Measurements from ENCODE around the gene MPHOSPH8.
"Not testable (repeated sequence)": the region's sequence is repeated elsewhere in the genome, so short reads cannot be mapped to it uniquely, and the experiment has no call there.

MPHOSPH8 gene

DNA sequence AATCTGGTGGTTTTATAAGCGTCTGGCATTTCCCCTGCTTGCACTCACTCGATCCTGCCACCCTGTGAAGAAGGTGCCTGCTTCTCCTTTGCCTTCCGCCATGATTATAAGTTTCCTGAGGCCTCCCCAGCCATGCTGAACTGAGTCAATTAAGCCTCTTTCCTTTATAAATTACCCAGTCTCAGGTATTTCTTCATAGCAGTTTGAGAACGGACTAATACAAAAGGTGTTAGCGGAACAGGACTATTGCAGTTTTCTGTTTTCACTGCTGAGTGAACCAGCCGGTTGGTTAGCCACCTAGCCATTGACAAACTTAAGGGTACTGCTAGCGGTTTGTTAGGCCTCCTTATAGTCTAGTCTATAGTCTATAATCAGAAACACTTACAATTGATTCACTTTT, 2.5 kb downstream of the MPHOSPH8 start:
- DNase-seq, result not testable (repeated sequence)

DNA sequence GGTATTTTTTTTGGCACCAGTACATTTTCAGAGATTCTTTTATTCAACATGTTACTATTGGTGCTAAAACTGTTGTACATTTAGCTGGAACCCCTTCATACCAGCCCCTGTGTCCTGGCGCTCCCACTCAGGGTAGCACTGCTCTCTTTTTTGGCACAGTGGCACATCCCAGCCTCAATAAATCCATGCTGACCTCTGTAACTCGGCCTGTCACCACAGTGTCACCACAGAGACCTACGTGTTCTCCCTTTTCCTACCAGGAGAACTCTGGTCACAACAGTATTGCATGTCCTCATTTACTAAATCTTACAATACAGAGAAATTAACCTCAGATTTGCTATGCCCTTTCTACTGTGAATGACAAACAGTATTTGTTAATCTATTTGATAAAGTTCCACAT, 10.2 kb downstream of the MPHOSPH8 start:
- no peak for DNase-seq

DNA sequence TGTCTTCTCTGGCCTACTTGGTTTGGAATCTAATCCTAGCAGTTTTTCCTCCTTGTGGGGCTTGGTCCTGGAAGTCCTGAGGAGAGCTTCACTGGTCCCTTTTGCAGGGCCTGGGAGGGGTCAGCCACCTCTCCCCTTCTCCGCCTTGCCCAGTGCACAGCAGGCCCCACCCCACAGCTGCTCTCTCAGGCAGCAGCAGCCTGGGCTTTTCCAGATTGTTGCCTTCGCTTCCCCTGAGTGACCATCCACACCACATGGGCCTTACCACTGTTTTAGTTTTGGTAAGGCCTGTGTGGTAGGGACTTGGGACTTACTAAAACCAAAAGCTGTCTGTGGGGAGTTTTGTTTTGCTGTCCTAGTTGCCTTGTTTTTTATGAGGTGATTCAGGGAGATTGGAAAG, 11.5 kb downstream of the MPHOSPH8 start:
- no peak for DNase-seq

DNA sequence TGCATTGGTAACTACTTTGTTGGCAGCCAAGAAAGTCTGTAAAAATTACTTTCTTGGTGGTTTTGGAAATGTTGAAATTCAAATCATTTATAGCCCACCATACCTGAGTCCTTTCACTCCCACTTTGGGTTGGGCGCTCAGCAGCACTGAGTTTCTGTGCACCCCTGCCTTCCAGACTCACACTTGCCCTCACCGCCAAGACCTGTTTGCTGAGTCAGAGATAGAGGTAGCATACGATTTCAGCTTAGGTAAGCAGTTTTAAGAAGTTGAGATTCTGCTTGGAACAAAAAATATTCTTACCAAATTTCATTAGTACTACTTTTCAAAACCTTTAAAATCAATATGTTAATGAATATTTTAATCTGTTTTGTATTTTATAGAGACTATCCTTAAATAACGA, 12.6 kb downstream of the MPHOSPH8 start:
- DNase-seq, result no peak

DNA sequence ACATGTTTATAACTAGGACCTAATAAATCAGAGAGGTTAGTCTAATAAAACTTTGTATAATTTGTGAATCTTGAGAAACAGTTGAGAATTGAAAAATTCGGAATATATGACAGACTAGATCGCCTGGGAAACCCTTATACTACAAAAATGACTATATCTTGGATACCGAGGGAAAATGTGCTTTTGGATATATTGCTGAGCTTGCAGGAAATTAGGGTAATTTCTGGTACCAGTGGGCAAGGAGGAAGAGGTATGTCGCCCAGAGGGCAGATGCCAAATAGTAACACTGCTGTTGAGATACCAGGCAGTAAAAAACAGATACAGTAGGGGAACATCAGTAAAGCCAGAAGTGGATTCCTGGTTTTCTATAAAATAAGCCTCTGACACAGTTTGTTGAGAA, 17.3 kb downstream of the MPHOSPH8 start:
- DNase-seq, result no peak

DNA sequence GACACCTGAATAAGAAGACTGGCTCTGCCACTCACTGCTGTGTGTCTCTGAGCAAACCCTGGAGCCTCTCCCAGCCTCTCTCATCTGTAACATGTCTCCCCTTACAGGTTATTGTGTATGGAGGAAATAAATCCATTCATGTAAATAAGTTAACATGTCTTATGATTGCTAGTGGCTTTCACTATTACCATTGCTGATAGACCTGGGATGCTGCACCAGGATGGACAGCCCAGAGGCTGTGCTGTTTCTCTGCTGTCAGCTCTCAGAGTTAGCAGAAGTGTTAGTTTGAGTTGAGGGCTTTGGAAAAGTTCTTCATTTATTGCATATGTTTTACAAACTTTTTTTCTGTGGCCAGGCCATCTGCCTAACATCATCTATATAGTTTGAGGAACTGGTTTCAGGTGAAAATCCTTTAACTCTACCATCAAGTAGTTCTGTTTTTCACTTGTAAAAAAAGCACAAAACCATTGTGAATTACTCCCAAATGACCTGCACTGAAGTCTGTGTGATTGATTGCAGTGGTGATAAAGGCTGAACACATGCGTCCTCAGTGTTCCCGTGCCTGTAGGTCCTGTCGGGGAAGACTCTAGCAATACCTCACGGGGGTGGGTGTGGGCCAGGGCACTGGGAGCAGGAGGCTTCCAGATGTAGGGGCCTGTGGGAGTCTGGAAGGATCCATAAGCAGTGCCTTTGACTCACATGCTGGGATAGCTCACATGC, 24.6 kb downstream of the MPHOSPH8 start:
- no peak for DNase-seq

DNA sequence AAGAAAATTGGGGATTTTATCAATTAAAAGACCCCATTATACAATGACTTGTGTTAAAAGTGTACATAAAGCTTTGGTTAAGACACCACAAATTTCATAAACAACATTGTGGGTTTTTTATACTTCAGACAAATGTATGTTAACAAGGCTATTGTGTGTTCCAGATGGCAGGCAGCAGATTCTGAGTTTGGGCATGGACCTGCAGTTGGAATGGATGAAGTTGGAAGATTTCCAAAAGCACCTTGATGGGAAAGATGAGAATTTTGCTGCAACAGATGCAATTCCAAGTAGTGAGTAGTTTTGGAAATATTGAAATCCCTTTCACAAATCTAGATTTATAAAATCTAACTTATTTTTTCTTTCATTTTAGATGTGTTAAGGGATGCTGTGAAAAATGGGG, 25.4 kb downstream of the MPHOSPH8 start:
- DNase-seq, result no peak

DNA sequence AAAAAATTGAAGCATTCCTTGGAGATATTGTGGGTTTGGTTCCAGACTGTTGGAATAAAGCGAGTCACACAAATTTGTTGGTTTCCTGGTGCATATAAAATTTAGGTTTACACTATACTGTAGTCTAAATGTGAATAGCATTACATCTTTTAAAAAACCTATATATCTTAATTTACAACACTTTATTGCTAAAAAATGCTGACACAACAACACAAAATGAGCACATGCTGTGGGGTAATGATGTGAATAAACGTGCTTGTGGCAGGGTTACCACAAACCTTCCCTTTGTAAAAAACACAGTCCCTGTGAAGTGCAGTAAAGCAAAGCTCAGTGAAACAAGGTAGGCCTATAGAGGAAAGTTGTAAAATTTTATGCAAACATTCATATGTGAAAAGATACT, 27.7 kb downstream of the MPHOSPH8 start:
- DNase-seq, result no peak

DNA sequence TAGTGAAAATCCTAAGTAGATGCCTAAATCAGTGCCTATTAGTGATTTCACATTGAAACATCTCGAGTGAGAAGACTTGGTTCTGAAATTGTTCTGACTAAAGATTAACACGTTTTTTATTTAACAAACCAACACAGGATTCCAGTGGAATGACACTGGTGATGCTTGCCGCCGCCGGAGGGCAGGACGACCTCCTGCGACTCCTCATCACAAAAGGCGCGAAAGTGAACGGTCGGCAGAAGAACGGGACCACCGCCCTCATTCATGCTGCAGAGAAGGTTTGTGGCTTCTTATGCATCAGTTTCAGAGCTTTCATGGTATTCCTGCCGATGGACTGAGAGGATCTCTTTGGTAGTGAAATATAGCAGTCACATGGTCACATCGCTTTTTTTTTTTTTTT, 28.1 kb downstream of the MPHOSPH8 start:
- DNase-seq, result no peak

DNA sequence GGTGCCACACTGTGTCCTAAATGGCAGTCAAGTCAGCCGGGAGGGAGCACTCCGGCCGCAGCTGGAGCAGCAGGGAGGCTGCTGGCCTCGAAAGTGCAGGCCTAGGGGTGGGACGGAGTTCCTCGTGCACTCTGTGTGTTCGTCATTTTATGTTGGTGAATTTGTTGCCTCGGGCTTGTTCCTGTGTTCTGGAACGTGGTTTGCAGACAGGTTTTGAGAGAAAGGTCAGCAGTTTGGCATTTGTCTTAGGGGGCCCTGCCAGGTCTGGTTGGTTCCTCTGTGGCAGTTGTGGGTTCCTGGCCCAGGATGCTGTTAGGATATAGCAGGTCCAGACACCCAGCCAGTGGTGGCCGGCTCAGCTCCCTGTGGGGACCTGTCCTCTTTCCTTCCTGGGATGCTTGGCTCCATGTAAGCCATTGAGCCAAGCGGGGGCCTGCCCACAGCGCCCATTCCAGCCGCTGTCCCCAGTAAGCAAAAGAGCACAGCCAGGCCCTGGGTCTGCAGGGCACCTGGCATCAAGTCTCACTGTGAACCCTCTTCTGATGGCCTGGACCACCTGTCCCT, 30.0 kb downstream of the MPHOSPH8 start:
- DNase-seq, result no peak

DNA sequence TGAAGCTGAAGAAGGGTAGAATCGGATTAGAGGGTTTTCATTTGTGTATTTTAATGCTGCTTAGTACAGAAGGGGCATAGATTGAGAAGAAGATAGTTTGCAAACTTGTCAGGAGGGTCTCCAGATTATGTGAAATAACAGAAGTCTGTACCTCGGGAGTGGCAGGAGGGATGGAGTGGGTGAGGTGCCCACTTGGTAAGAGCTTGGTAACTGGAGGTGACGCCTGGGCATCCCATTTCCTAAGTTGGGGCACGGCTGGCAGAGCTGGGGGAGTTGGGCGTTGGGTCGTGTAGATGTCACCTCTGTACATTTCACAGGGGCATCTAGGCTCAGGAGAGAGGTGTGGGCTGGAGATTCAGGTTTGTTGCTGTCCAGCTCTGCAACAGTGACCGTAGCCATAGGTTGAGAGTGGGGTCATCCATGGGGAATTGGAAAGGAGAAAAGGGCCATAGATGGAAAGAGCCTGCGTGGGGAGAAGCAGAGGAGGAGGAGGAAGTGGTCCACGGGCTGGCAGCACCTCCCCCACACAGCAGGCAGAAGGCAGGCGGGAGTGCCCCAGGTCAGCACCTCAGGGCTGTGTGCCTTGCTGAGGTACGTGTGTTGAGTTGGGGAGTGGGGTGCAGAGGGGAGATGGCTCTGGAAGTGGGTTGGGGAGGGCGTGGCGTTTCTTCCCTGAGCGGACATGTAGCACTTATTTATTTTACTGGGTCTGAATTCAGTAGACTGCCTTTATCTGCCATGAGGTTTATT, 31.2 kb downstream of the MPHOSPH8 start:
- no peak for DNase-seq

DNA sequence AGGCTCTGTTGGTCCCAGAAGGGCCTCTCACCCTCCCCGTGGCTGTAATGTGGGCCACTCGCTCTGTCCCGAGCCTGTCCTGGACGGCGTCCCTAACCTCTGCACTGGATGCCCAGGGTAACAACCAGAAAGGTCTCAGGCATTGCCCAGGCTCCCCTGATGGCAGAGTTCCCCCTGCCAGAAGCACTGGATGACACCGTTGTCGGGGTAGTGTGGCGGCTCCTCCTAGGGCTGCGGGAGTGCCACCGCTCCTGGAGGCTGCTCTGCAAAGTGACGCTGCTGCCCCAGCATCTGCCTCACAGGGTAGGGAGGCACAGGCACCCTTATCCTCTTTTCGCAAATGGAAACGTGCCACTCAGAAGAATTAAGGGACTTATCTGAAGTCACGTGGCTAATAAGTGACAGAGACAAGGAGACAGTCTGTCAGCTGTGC, 32.0 kb downstream of the MPHOSPH8 start:
- DNase-seq, result no peak

DNA sequence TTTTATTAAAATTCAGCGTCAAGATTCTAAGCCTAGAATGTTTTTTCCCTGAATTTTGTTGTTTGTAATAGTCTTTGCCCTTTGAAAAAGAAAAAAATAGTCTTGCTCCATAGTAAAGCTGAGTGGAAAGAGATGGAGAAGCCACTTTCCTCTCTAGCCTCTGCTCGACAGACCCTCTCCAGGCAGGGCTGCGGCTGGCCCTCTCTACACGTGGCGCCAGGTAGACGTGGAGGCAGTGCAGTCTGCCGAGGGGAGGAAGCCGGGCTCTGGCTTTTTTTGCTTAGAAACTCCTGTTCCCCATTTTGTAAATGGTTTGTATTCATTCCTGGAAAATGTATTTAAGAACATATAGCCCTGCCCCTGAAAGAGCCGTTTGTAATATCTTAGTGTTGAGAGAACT, 35.3 kb downstream of the MPHOSPH8 start:
- no peak for DNase-seq

DNA sequence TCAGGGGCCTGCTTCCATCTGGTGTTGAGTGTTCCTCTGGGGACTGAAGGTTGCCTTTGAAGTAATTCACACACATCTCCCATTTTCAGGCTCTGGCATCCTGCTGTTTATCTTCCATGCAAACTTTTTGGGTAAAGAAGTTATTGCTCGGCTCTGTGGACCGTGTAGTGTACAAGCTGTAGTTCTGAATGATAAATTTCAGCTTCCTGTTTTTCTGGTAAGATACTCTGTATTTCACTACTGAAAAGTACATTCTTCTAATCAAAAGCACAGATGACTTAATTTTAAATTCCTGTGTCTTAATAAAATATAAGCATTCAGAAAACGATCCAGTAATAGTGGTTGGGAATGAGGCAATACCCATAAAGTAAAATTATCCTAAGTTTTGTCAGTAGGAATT, 36.7 kb downstream of the MPHOSPH8 start:
- no peak for DNase-seq

DNA sequence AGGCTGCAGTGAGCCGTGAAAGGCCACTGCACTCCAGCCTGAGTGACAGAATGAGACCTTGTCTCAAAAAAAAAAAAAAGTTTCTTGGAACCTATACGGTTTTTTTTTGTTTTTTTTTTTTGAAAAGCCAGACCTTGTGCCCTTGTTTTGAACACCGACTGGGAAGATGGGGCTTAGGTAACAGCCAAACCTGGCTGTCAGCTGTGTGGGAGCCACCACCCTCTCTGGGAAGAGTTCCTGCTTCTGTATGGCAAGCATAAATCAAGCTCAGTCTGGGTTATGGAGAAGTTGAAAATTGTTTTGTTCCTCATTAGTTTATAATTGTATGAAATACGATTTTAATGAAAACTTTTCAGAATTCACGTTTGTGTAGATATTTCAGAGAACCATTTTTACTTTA, 39.5 kb downstream of the MPHOSPH8 start:
- DNase-seq, result no peak

DNA sequence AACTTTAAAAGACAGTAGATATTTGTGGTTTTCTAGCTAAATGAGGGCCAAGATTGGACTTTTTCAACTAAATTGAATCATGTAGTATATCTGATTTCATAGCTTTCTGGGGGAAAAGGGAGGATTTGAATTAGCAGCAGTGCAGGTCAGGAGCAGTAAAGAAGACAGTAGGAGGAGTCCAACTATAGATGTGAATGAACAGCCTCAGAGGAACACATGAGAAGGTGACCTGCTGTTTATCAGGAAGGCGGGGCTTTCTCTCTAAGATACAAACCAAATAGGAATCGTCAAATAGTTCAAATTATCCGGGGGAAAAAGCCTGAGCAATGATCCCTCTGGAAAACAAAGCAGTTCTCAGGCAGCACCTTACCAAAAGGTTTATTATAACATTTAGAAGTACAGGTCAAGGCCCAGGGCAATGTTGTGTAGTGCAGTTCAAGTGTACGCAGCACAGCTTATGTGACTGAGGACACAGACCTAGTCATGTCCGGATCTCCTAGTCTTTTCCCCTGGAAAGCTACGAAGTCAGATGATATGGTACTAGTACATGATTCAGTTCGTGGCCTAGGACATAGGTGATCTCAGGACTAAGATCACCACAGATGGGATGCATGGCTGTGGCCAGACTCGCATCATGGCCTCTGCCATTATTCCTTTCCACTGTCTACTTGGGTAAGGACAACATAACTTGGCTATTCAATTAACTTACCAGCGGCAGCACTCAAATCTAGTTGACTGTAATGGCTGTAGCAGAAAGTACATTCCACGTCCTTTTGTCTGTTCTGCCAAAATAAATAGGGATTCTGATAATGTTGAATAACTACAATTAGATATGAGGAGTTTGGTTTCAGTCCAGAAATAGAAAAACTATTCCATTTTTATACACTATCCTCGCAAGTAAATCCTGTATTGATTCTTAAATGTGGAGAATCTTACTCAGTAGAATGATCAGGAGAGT, 40.3 kb downstream of the MPHOSPH8 start:
- DNase-seq, result no peak

DNA sequence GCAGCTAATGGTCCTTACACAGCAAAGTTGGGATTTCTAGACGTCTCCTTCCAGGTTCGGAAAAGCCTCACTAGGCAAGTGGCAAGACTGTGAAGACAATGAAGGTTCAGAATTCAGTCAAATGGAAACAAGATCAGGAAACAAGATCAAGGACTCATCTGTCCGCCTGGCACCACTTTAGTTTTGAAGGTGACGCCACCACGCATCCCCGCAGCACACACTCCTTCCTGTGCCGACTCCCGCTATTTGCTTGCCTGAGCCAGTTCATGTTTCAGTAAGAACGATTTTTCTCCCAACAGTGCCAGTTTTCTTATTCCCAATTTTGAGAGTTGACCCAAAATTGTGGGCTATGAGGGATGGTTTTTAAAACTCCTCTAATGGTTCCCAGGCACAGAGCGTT, 41.4 kb downstream of the MPHOSPH8 start:
- no peak for DNase-seq

DNA sequence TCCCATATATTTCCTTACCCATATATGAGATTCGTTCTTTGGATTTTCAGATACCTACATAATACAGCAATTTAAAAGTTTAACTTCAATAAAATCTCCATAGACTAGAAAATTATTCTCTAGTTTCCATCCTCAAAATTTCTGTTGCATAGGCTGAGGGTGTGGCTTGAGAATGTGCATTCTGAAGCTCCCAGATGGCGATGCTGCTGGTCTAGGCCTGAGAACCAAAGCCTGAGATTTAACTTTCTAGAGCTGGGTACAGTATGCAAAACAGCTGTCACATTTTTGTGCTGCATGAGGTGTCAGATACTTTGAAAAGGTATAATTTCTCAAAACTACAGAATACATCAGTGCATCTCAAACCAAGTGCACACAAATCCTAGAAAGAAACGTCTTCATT, 42.7 kb downstream of the MPHOSPH8 start:
- DNase-seq, result no peak

DNA sequence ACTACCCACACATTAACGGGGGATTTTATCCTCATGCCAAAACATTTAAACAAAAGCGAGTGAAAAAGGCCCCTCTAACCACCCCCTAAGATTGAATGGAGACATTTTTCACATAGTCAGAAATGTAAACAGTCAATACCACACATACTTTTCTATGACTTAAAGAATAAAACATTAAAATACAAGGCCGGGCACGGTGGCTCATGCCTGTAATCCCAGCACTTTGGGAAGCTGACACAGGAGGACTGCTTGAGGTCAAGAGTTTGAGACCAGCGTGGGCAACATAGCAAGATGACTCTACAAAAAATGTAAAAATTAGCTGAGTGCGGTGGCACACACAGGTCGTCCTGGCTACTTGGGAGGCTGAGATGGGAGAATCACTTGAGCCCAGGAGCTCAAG, 47.3 kb downstream of the MPHOSPH8 start:
- DNase-seq, result no peak

DNA sequence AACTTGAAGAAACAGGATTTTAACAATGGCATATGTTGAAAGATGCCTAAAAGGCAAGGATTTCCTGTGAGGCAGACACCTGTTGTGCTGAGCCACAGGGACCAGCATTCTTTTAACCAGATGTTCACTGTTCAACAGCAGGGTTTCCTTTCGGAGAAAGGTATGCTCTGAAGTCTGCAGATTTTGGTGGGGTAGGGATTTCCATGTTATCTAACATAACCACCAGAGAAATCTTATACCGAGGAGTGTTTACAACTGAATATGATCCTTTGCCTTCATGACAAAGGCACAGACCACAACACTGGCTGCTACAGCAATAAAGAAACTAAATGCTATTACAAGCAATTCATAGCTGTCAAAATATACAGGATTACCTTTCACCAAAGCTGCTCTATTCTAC, 48.1 kb downstream of the MPHOSPH8 start:
- DNase-seq, result no peak

DNA sequence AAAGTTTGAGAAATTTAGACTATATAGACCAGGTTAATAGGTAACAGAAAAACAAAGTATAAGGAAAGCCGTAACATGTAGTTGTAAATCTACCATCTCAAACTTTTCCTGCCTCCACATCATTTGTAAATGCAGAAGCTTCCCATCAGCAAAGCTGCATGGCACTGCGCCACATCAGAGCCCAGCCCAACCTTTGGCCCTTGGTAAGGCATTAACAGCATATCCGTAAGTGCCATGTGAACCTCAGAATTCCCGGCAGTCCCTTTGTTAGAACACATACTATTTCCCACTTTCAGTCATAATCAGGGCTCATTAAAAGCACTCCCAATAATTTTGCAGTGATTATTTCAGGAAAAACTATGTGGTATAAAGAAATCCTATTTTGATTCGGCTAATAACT, 51.6 kb downstream of the MPHOSPH8 start:
- no peak for DNase-seq

DNA sequence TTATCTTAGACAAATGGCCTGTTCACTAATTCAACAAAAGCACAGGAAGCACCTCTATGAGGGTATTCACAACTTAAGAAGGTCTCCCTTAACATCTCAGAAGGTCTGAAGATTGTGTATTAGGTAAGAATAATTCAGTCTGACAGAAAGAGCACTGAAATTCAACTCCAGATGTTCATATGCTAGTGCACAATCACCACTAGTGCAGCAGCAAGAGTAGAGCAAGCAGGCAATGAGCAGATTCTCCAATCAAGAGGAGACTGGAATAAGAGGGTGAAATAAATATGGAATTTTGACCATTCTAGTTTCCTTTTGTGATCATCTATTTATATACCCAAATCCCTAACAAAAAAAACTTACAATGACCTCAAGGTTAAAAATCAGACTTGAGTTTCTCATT, 52.0 kb downstream of the MPHOSPH8 start:
- no peak for DNase-seq

DNA sequence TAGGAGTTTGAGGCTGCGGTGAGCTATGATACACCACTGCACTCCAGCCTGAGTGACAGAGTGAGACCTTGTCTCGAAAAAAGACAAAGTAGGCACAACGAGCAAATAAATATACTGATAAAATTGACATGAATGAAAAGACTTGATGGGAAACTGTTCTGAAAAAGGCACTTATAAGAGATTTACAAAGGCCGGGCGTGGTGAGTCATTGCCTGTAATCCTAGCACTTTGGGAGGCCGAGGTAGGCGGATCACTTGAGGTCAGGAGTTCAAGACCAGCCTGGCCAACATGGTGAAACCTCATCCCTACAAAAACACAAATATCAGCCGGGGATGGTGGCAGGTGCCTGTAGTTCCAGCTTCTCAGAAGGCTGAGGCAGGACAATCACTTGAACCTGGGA, 58.0 kb downstream of the MPHOSPH8 start:
- not testable (repeated sequence) for DNase-seq

All from NCI-H2171 treated with DMSO at 0.1 percent for 48 hours (cell line).